Large intestine (tissue), 3 donors: ENCODE results near the gene PSAPL1. TPM values are rescaled to one million over a fixed set of nuclear protein-coding genes. Genes with fewer than 3 reads are reported as not detected.

Experiments
- DNase-seq, 2 donors: peaks; one replicate each; pipeline versions ENCODE4 v3.0.0 to v3.0.0-alpha.2; 2013
- H3K27ac ChIP-seq: one replicate; pipeline ENCODE4 v1.5.1; 2013; ENCODE audit warnings: low read length
- H3K27me3 ChIP-seq: 2 replicates; pipeline ENCODE4 v1.6.1; 2013; ENCODE audit warnings: low read length; ENCODE audit not compliant: control insufficient read depth, insufficient read depth
- H3K36me3 ChIP-seq: 2 replicates; pipeline ENCODE4 v1.6.1; 2013; ENCODE audit warnings: low read length; ENCODE audit not compliant: control insufficient read depth, insufficient read depth
- H3K4me1 ChIP-seq: one replicate; pipeline ENCODE4 v1.6.1; 2013; ENCODE audit warnings: low read length; ENCODE audit not compliant: control insufficient read depth, insufficient read depth
- H3K4me3 ChIP-seq: one replicate; pipeline ENCODE4 v1.5.1; 2013; ENCODE audit warnings: low read length
- H3K9me3 ChIP-seq: one replicate; pipeline ENCODE4 v1.6.1; 2013; ENCODE audit warnings: mild to moderate bottlenecking, low read depth, low read length, moderate library complexity; ENCODE audit not compliant: control insufficient read depth
- WGBS: methylation state at CpG from one replicate; pipeline ENCODE4 v1.1.5; 2013; ENCODE audit warnings: low lambda C conversion rate; ENCODE audit not compliant: insufficient coverage; 5-methylcytosine and 5-hydroxymethylcytosine counted together
- polyA plus RNA-seq: library from polyadenylated mRNA; unstranded; fragments of 120-200 nt; gene quantifications from one replicate; pipeline ENCODE4 v1.2.1, GENCODE V29; 2013

PSAPL1 gene
- polyA plus RNA-seq, 1 donor: 0.49 TPM

DNA sequence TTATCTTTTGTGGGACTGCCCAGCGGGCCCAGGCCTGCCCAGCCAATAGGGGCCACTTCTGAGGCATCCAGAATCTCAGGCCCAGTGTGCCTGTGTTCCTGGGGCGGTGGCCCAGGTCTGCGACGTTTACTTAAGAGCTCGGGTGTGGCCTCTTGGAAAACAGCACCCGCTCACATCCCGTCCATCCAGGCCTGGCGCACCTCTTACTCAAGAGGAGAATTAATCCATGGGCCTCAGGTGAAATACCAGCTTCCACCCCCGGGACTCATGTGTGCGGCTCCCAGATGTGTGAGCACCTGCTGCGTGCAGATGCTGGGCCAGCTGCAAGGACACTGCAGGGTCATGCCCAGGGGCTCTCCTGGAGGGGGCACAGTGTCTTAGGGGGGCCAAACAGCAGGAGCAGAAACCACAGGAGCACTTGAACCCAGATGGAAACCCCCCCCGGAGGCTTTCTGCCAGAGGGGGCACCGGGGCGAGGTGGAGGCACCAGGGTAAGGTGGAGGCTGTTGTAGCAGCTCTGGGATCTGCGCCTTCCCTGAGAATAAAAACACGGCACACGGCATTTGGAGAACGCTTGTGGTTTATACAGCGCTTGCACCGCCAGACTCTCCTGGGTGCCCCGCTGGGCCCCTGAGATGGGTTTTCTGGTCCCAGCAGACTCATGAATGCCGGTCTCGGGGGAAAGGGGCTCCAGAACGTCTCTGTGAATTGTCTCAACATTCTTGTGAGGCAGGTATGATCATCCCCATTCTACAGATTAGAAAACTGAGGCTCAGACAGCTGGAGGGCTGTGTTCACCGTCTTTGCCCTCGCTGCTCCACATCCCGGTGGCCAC lies 2.8 kb downstream of the PSAPL1 start:
- 40% methylated on average over 1 of the region's 27 CpGs for WGBS
- no peaks in the 10 kb centered on the region for H3K9me3 ChIP-seq
- no peak overlapping the region for H3K4me3 ChIP-seq
- no peaks in the 10 kb centered on the region for H3K36me3 ChIP-seq
- H3K4me1 ChIP-seq: peaks cover 28% of the 10 kb centered on the region
- H3K27me3 ChIP-seq: no peaks in the 10 kb centered on the region
- DNase-seq: no peak
- no peak overlapping the region for H3K27ac ChIP-seq

DNA sequence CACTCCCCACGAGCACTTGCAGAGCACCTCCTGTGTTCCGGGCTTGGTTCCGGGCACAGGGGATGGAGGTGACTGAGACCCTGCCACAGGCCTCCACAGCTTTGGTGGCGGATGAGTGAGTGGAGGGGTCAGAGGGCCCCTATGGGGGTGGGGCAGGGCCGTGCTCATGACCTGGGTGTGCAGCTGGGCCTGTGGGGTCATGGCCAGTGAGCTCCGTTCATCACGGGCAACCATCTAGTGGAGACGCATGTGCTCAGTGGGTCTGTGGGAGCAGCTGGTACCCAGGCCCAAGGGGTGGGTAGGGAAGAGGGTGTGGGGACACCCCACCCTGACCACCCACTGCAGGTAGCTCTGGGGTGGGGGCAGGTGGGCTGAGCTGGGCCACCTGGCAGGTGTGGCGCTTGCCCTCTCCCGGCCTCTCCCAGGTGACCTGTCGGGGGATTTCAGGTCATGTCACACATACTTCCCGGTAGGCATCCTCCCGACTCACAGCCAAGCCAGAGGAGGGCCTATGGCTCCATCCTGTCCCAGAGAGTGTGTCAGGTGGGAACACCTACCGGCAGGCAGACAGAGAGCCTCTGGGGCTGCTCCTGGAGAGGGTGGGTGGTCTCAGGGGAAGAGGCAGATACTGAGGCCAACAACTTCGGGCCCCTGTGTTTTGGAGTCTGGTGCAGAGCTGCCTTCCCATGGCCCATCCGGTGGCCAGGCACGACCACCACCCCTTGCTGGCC lies 3.6 kb downstream of the PSAPL1 start:
- no CpG with 5 or more reads among the region's 17 CpGs for WGBS
- Histone ChIP-seq H3K4me3 (no peak overlapping the region), H3K9me3 (no peaks in the 10 kb centered on the region), H3K27ac (no peak overlapping the region), H3K4me1 (peaks cover 20% of the 10 kb centered on the region), H3K27me3 (no peaks in the 10 kb centered on the region), H3K36me3 (no peaks in the 10 kb centered on the region)
- DNase-seq: no peak

DNA sequence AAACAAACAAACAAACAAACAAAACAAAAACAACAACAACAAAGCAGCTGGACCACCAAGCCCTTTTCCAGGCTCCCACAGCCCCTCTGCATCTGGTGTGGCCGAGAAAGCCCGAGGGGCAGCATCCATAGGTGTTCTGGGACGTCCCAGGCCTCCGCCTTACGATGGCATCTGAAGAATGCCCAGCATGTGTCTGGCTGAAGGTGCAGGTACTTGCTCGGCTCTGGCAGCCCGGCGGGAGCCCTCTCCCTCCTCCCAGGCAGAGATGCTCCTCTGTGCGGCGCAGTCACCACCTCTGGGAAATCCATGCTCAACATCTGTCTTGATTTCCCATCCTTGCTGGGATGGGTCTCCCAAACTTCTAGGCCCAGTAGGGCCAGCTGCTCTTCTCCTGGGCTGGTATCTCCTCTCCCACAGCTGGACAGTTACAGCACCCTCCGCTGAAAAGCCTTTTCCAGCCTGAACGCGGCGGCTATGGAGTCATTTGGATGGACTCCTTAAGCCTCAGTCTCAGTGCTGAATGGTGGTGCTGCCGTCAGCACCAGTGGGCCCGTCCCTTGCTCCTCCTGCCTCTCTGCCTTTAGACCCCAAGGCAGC lies 4.3 kb downstream of the PSAPL1 start:
- Histone ChIP-seq H3K4me1 (peaks cover 13% of the 10 kb centered on the region), H3K27ac (no peak overlapping the region), H3K9me3 (no peaks in the 10 kb centered on the region), H3K4me3 (no peak overlapping the region), H3K27me3 (no peaks in the 10 kb centered on the region), H3K36me3 (no peaks in the 10 kb centered on the region)
- WGBS: no CpG with 5 or more reads among the region's 16 CpGs
- DNase-seq: no peak

DNA sequence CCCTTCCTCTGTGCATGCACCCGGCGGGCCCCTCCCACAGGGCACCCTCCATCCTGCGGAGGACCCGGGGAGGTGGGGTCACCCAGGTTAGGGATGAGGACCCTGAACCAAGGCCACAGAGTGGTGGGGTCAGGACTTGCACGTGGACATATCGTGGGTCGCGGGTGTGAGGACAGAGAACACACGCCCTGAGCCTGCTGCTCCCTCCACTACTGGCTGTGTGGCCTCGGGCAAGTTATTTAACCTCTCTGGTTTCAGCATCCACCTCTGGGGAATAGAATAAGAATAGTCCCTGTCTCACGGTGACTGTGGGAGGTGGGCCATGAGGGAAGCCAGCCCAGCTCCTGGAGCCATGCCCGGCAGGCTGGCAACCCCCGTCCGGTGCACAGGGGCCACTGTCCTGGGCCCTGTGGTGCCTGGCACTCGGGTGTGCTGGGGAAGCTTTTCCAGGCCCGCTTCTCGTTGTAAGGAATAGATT lies 5.1 kb downstream of the PSAPL1 start:
- Histone ChIP-seq H3K4me1 (peaks cover 6% of the 10 kb centered on the region), H3K27me3 (no peaks in the 10 kb centered on the region), H3K4me3 (no peak overlapping the region), H3K36me3 (no peaks in the 10 kb centered on the region), H3K27ac (no peak overlapping the region), H3K9me3 (no peaks in the 10 kb centered on the region)
- no peak for DNase-seq
- no CpG with 5 or more reads among the region's 17 CpGs for WGBS

DNA sequence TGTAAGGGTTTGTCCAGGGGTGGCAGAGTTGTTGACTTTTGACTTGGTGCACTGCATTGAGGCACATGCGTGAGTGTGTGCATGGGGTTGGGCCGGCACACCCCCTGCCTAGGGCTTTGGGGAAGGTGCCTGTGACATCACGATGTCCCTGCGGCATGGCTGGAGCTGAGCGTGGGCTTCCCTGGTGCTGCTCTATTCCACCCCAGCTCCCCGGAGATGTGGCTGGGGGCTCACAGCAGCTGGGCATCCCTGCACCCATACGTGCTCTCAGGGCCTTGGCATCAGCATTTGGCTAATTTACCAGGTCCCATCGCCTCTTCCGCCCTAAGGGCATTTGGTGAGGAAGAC lies 5.7 kb downstream of the PSAPL1 start:
- no CpG with 5 or more reads among the region's 9 CpGs for whole genome bisulfite sequencing
- no peak for DNase-seq
- H3K9me3 ChIP-seq: no peaks in the 10 kb centered on the region

DNA sequence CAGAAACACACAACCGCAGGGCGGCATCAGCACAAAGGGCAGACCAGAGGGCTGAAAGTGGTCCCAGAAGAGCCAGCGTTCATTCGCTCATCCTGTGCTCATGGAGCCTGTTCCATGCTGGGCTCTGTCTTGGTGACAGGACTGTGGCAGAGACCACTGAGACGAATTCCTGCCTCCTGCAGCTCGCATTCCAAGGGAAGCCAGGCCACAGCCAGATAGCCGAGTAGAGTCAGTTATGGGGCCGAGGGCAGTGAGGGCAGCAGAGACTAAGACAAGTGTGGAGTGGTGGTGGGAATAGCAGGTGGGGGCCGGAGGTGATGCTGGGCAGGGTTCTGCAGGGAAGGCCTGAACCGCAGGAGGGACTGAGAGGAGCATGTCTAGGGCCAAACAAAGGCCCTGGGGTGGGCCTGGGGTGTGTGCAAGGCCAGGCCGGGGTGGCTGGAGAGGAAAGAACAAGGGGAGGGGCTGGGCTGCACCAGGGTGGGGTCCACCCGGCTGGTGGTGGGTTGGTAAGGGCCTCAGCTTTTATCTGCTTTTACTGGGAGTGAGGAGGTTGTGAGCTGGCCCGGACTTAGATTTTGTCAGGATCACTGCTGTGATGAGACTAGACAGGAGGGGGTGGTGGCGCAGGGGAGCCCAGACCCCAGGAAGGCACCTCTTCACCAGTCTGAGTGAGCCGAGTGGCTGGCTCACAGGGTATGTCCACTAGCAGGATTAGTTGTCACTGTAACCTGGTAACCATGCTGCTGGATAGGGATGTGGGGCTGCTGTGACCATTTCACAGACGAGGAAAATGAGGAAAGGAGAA lies 6.3 kb downstream of the PSAPL1 start:
- no peaks in the 10 kb centered on the region for H3K4me1 ChIP-seq
- H3K27ac ChIP-seq: no peak overlapping the region
- no peaks in the 10 kb centered on the region for H3K9me3 ChIP-seq
- no peaks in the 10 kb centered on the region for H3K27me3 ChIP-seq
- no peaks in the 10 kb centered on the region for H3K36me3 ChIP-seq
- no CpG with 5 or more reads among the region's 16 CpGs for WGBS
- no peak for DNase-seq
- no peak overlapping the region for H3K4me3 ChIP-seq

More for the DNA sequence above, 5.7 kb downstream of the PSAPL1 start:
- no peaks in the 10 kb centered on the region for H3K27me3 ChIP-seq
- peaks cover under 1% of the 10 kb centered on the region for H3K4me1 ChIP-seq
- H3K36me3 ChIP-seq: no peaks in the 10 kb centered on the region
- no peak overlapping the region for H3K27ac ChIP-seq
- no peak overlapping the region for H3K4me3 ChIP-seq

DNA sequence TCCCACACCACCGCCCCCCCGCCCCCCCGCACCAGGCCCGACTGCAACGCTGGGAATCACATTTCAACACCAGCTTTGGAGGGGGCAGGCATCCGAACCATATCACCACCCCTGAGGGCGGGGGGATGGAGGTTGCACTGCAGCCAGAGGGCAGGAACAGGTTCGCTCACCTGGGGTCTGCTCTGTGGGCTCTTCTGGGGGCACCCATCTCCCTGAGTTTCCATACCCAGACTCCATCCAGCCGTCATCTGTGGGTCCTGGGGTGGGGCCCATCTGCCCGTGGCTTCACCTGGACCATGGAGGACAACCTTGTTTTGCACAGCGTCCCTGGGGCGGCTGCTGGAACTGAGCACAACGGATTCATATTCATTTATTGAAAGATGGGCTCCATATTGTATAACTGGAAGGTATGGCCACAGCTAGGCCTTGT lies 6.9 kb downstream of the PSAPL1 start:
- no peak for DNase-seq
- whole genome bisulfite sequencing: no CpG with 5 or more reads among the region's 13 CpGs
- H3K36me3 ChIP-seq: no peaks in the 10 kb centered on the region
- no peaks in the 10 kb centered on the region for H3K27me3 ChIP-seq
- no peak overlapping the region for H3K4me3 ChIP-seq
- H3K9me3 ChIP-seq: no peaks in the 10 kb centered on the region
- H3K27ac ChIP-seq: no peak overlapping the region
- H3K4me1 ChIP-seq: no peaks in the 10 kb centered on the region

DNA sequence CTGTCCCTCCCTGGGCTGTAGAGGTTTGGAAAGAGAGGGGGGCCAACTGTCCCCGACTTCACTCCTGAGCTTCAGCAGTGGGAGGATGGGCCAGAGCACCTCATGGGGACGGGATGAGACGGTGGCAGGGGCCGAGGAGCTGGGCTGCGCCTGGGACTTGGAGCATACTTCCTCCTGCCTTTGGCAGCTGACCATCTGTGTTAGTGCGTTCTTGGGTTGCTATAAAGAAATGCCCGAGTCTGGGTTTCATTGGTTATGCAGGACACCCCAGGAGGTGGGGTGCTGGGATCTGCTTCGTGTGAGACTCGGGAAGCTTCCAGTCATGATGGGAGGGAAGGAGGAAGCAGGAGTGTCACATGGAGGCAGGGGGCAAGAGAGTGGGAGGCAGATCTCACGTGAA lies 7.4 kb downstream of the PSAPL1 start:
- no peaks in the 10 kb centered on the region for H3K9me3 ChIP-seq
- H3K36me3 ChIP-seq: no peaks in the 10 kb centered on the region
- no peak overlapping the region for H3K27ac ChIP-seq
- no peaks in the 10 kb centered on the region for H3K27me3 ChIP-seq
- no CpG with 5 or more reads among the region's 10 CpGs for WGBS
- no peaks in the 10 kb centered on the region for H3K4me1 ChIP-seq
- no peak for DNase-seq
- H3K4me3 ChIP-seq: no peak overlapping the region

DNA sequence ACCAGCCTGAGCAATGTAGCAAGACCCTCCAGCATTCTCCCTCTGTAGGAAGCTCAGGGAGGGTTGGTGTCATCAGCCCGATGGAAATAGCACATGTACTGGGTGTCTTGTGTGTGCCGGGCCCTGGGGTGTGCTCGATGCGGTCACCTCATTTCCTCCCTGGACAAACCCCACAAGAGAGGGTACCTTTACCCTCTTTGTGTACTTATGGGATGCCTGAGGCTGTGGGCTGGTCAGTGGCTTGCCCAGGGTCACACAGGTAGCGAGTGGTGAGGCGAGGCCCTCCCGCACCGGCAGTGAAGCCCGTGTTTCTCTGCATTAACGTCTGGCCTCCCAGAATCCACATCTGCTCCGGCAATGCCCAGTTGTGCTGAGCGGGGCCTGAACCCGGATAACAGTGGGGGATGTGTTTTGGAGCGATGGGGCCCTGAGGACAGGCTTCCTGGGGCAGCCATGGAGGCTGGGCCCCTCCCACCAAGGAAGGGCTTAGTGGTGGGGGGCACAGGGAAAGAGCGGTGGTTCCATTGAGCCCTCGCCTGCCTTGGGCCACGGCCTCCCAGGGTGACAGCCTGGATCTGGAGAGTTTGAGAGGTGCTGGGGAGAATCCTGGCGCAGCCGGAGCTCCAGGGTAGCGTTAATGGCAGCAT lies 8.1 kb downstream of the PSAPL1 start:
- Histone ChIP-seq H3K9me3 (no peaks in the 10 kb centered on the region), H3K27ac (no peak overlapping the region), H3K27me3 (no peaks in the 10 kb centered on the region), H3K4me1 (no peaks in the 10 kb centered on the region), H3K36me3 (no peaks in the 10 kb centered on the region), H3K4me3 (no peak overlapping the region)
- no CpG with 5 or more reads among the region's 20 CpGs for WGBS
- no peak for DNase-seq
